ENCODE results near the gene CACNA2D3.

- TF ChIP-seq EZH2 (IDR thresholded peaks at IDR 0.05; ENCODE audit: borderline replicate concordance) = no peak
- TF ChIP-seq, protein P1, sequence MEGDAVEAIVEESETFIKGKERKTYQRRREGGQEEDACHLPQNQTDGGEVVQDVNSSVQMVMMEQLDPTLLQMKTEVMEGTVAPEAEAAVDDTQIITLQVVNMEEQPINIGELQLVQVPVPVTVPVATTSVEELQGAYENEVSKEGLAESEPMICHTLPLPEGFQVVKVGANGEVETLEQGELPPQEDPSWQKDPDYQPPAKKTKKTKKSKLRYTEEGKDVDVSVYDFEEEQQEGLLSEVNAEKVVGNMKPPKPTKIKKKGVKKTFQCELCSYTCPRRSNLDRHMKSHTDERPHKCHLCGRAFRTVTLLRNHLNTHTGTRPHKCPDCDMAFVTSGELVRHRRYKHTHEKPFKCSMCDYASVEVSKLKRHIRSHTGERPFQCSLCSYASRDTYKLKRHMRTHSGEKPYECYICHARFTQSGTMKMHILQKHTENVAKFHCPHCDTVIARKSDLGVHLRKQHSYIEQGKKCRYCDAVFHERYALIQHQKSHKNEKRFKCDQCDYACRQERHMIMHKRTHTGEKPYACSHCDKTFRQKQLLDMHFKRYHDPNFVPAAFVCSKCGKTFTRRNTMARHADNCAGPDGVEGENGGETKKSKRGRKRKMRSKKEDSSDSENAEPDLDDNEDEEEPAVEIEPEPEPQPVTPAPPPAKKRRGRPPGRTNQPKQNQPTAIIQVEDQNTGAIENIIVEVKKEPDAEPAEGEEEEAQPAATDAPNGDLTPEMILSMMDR (IDR thresholded peaks at IDR 0.05; ENCODE audit: poor library complexity) = no peak
Measured at GRCh38 chr3:54214845-54215244, 92.5 kb downstream of the CACNA2D3 start.

All from hepatocyte (in vitro differentiated cells).